HG03354 (cell line): ENCODE measurements around the gene DGKI.
"Not testable (repeated sequence)": the region's sequence is repeated elsewhere in the genome, so short reads cannot be mapped to it uniquely, and the experiment has no call there.

Source experiments
- ATAC-seq: cut with Tn5 transposase; IDR thresholded peaks from one replicate; pipeline ENCODE4 v1.9.1; 2021; ENCODE audit warnings: mild to moderate bottlenecking; ENCODE audit not compliant: unreplicated experiment, poor library complexity, severe bottlenecking

The DGKI gene

GRCh38 chr7:137753948-137754851 is 92.6 kb downstream of the DGKI start:
- ATAC-seq: no peak

- no peak for ATAC-seq
Measured at GRCh38 chr7:137753575-137753947, 93.2 kb downstream of the DGKI start.

- no peak for ATAC-seq
Measured at GRCh38 chr7:137753067-137753466, 93.7 kb downstream of the DGKI start.

- no peak for ATAC-seq
Measured at GRCh38 chr7:137751361-137752009, 95.3 kb downstream of the DGKI start.

- no peak for ATAC-seq
Measured at GRCh38 chr7:137747359-137748031, 99.3 kb downstream of the DGKI start.

GRCh38 chr7:137743021-137743420 is 103.8 kb downstream of the DGKI start:
- no peak for ATAC-seq

- no peak for ATAC-seq
Measured at GRCh38 chr7:137742051-137742450, 104.7 kb downstream of the DGKI start.

- ATAC-seq: no peak
Measured at GRCh38 chr7:137741443-137741842, 105.3 kb downstream of the DGKI start.

- no peak for ATAC-seq
Measured at GRCh38 chr7:137734221-137734620, 112.6 kb downstream of the DGKI start.

- ATAC-seq: no peak
Measured at GRCh38 chr7:137732168-137732567, 114.6 kb downstream of the DGKI start.

GRCh38 chr7:137731436-137731835 is 115.3 kb downstream of the DGKI start:
- ATAC-seq: no peak

GRCh38 chr7:137728426-137728825 is 118.3 kb downstream of the DGKI start:
- no peak for ATAC-seq

- ATAC-seq: no peak
Measured at GRCh38 chr7:137727413-137727812, 119.4 kb downstream of the DGKI start.

GRCh38 chr7:137718355-137718754 is 128.4 kb downstream of the DGKI start:
- no peak for ATAC-seq

- ATAC-seq: no peak
Measured at GRCh38 chr7:137717811-137718271, 128.9 kb downstream of the DGKI start.

GRCh38 chr7:137717045-137717444 is 129.7 kb downstream of the DGKI start:
- no peak for ATAC-seq

GRCh38 chr7:137716061-137716460 is 130.7 kb downstream of the DGKI start:
- no peak for ATAC-seq

GRCh38 chr7:137715533-137715932 is 131.2 kb downstream of the DGKI start:
- ATAC-seq: no peak

- no peak for ATAC-seq
Measured at GRCh38 chr7:137715121-137715520, 131.7 kb downstream of the DGKI start.

GRCh38 chr7:137706330-137706729 is 140.4 kb downstream of the DGKI start:
- not testable (repeated sequence) for ATAC-seq

- ATAC-seq: no peak
Measured at GRCh38 chr7:137704723-137705122, 142.1 kb downstream of the DGKI start.
